HEK293T (cell line): ENCODE data around the gene RRP36.

Experiments
- FOXM1 ChIP-seq: fragments of 450-650 bp; IDR thresholded peaks from 2 replicates; pipeline ENCODE4 v1.6.1; 2017; ENCODE audit warnings: mild to moderate bottlenecking, borderline replicate concordance
- HDGF ChIP-seq: fragments of 450-650 bp; IDR thresholded peaks from 2 replicates; pipeline ENCODE4 v1.6.1; 2017; ENCODE audit warnings: antibody characterized with exemption, borderline replicate concordance
- SP1 ChIP-seq: fragments of 450-650 bp; IDR thresholded peaks from 2 replicates; pipeline ENCODE4 v1.6.1; 2017
- ZNF384 ChIP-seq: fragments of 450-650 bp; IDR thresholded peaks from 2 replicates; pipeline ENCODE4 v1.6.1; 2016

DNA sequence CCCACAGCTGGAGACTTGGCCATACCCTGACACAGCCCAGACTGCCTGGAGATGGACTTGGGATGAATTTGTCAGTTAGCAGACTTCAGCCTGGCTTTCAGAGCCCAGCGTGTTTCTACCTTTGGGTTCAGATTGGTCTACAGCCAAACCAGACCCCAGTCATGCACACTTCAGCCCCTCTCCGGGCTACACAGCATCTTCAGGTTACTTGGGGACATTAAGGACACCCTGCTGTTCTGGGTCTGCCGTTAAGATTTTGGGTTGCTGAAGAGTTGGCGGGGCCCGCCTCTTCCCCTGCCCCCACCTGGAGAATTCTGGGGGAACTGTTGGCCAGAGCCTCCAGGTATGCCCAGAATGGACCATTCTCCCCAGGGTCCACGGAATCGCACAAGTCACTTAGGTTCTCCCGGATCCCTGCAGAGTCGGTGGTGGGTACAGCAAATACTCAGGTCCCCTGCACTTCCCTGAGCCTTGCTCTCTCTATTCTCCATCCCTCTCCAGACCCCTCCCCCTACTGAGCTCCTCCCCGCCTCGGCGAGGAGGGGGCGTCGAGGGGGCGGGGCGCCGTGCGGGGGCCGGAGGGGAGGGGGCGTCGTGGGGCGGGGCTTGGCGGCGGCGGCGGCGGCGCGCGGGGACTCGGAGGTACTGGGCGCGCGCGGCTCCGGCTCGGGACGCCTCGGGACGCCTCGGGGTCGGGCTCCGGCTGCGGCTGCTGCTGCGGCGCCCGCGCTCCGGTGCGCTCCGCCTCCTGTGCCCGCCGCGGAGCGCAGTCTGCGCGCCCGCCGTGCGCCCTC lies 54.4 kb downstream of the RRP36 start, which contains the start of gene PTK7:
- TF ChIP-seq SP1, result no peak
- no peak for TF ChIP-seq ZNF384
- TF ChIP-seq FOXM1, result no peak
- no peak for TF ChIP-seq HDGF
